NCI-H2081 treated with DMSO at 0.1 percent for 48 hours (cell line): ENCODE results near the gene ODAD2.

Experiments used
- DNase-seq: peaks from one replicate; lab custom pipeline; 2025; lab: John Stamatoyannopoulos, UW

Gene ODAD2

DNA sequence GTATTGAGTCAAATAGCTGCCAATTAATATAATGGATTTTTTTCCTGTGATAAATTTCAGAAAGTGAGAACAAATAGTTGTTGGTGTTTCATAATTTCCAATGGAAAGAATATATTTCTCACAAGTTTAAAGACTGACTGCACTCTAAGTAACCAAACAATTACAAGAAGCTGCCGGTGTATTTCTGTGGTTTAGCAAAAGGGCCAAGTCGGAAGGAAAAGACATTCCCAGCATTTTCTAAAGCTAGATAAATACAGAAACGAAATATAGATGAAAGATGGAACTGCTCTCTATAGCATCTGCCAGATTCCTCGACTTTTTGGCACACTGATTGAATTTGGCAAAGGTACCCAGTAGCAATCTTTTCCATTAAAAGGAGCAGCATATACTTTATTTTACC, 160.5 kb downstream of the ODAD2 start:
- DNase-seq: no peak

DNA sequence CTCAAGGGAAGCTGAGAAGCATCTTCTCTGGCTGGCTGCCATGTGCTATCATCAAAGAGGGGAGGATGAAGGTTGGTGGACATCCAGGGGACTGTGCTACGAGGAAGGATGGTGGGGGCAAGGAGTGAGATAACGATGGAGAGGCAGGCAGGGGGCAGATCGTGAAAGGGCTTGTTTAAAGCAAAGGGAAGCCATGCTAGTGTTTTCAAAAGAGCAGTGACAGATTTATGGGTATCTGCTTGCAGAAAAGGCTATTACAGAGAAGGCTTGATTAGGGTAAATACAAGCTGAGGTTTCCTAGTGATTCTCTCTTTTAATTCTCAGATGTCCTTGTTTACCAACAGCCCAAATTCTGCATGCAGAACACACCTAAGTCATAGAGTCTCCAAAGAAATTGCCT, 164.4 kb downstream of the ODAD2 start:
- DNase-seq: no peak

DNA sequence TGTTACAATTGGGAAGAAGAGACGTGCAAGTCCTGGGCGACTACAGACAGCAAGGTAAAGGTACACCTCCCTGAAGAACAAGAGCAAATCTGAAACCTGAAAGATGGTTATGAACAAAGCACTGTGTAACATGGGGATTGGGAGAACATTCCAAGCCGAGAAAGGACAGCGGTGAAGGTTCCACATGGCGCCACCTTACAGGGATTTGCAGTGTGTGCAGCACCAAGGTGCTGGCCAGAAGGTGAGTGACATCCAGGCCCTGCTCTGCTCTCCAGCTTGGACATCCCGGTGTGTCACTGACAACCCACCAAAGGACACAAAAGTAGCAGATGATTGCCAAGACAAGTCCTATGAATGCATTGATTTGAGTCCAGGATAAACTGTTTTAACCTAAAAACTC, 165.1 kb downstream of the ODAD2 start:
- DNase-seq: no peak

DNA sequence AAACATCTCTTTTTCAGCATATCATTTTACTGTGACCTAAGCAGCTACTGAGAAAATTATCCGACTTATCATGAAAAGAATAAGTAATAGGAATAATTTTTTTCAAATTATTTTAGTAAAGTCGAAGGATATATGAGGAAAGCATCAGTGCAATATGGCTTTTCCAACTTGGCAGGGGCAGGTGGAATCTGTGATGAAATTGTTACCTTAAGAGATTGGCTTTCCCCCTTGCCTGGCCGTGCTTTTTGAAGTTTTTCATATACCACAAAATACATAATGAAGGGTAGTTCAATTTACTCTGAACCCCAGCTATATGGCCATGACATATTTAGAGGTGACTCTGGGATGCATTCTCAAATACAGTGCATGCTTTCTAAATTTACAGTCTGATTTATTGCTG, 166.1 kb downstream of the ODAD2 start:
- DNase-seq: no peak

DNA sequence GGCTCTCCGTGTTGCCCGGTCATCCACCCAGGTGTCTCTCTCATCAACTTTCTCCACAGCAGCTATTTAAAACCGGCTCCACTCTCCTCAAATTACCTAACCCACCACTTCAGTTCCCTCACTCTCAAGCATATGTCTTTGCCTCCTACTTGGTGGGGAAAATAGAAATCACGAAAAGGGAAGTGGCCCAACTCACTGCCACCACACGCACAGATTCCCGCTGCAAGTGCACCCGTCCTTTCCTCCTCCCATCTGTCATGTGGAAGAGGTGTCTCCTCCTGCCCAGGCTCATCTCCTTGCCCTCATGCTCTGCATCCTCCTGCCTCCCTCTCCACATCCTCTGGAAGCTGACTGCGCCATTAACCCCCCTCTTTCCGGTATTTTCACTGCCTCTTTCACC, 172.5 kb downstream of the ODAD2 start:
- DNase-seq: no peak

DNA sequence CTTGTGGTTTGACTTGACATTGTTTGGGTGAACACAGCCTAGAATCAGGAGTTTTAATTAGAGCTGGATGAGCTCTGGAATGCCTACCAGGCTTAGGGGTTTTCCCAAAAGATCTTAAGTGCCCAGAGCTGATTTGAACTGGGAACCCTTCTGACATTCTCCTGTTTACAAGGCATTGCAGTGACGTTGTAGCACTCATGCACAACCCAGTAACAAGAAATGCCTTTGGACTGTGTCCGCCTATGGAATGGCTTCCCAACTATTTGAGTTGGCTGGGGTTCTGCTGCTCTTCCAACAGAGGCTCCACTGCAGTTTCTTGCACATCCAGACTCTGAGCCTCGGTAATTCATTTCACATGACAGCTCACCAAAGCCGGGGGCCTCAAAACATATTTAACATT, 176.6 kb downstream of the ODAD2 start:
- DNase-seq: no peak

DNA sequence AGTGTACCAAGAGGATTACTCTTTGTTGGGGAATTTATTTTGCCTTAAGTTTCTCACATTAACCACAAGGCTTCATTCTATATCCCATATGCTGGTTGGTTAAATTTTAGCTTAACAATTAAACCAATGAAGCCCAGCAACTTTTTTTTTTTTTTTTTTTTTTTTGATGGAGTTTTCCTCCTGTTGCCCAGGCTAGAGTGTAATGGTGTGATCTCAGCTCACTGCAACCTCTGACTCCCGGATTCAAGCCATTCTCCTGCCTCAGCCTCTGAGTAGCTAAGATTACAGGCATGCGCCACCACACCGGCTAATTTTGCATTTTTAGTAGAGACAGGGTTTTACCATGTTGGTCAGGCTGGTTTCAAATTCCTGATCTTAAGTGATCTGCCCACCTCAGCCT, 178.2 kb downstream of the ODAD2 start:
- no peak for DNase-seq

DNA sequence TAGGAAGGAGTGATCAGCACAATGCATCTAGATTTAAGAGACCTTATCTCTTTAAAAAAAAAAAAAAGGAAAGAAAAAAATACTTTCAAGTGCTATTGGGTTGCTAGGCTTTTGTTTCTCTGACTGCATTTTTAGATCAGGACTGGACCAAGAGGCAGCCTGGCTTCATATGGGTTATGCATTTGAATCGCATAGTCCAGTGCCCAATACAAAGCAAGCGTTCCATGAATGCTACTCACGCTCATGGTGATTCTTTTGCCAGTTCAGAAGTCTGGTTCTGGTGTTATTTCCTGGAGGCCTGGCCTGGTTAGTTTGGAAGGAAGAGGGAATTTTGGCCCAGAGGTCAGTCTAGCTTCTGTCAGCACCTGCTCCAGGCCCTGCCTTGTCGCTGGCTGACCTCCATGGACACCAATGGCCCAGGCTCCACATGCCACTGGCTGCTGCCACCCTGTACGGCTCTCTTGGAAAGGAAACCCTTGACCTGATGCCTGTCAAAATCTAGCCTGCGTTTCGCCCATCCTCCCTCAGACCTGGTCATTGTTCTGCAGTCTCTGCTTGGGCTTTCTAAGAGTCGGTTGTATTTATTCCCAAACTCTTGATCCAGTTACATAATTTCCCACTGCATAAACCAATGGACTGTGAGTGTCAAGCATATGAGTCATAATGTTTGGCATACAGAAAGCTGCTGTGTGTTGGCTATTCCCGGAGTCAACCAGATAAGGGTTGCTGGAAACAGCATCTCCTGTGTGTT, 178.9 kb downstream of the ODAD2 start:
- DNase-seq: no peak

DNA sequence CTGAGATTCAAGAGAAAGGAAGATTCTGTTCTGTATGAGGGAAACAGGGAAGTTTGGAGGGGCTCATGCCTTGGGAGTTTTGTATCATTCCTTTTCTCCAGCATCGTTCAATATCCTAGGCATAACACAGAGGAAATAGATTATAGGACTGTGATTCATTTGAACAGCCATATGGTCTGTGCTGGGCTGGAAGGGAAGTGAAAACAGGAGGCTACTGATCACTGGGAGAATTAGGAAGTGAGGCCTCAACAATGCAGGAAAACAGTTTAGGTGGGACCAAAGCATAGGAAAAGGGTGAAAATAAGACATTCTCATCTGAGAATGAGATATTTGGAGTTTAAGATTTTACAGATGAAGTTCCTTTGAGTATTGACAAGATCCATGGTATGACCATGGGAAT, 182.6 kb downstream of the ODAD2 start:
- no peak for DNase-seq

DNA sequence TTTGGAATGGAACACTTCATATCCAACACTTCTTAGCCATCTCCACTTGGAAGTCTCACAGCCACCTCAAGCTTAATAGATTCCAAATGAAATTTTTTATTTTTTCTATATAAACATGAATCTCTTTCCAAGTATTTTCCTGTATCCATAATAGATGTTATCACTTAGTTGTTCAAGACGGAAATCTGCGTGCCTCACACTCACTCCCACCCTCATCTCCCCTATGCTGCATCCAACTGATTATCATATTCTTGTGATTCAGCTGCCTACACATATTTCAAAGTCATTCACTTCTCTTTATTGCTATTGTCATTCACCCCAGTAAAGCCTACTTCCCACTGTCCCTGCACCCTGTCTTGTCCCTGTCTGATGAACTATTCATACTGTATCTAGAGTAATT, 183.0 kb downstream of the ODAD2 start:
- no peak for DNase-seq

DNA sequence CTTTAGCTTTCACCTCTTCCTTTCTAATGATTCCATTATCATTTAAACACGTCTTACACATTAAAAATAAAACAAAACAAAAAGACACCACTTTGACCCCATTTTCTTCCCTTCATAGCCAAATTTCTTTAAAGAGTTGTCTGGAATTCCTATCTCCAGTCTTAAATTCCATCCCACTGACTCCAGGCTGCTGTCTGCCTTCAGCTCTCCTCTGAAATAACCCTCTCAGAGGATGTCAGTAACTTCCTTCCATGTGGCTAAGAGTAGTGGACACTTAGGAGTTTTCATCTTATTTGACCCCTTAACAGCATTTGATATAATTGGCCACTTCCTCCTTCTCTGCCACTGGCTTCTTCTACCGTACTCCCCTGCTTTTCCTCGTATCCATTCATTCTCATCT, 183.6 kb downstream of the ODAD2 start:
- no peak for DNase-seq

DNA sequence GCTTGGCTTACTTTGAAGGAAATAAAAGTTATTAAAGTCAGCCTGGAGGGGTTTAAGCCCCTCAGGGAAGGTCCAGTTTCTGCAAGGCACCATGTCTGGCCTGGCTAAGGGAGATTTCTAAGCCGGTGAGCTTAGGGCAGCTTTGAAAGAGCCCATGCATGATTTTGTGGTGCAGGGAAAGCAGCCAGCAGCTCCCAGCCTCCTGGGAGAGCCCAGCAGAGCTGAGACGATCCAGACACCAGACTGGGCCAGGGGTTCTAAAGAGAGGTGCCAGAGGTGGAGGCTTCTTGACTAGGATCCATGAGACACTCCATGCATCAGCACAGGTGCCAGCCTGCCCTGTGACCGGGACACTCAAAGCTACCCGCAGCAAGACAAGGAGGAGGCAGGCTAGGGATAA, 193.7 kb downstream of the ODAD2 start:
- no peak for DNase-seq

DNA sequence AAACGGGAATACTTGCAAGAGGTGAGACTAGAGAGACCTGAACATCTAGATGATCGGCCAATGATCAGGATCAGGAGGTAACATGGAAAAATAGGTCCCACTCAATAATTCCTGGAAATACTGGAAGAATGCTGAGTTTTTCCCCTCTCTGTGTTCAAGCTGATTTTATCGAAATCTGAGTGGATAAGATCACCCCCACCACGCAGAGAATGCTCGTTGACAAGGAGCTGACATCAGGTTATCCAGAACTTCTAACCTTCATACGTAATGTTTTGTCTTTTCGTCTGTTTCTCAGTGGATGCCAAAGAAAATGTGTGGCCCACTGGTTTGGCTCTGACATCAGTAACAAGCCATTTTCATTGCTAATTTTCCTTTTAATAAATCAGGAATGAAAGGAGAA, 194.7 kb downstream of the ODAD2 start:
- no peak for DNase-seq

DNA sequence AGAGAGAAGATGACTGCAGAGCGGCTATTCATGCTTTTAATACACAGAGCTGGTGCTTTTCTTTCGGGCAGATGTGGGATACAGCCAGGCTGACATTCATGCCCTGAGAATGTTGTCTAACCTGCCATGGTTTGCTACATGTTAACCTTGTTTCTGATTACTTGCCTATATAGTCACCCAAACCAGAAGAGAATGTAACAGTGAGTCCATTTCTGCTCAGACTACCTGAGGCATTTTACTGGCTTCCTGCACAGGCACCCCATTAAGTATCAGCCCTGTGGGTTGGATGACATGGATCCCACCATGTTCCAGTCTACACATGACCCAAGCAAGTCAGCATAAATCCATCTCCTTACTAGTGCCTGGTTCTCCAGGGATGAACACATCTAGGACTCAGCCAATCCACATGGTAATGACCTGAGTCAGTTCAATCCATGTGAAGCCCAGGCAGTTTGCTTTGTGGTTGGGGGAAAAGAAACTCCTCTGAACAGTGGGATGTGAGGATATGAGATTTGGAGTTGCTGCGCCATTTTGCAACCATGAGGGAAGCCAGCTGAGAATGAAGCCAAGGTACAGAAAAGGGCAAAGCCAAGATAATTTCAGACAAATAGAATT, 197.6 kb downstream of the ODAD2 start:
- no peak for DNase-seq

DNA sequence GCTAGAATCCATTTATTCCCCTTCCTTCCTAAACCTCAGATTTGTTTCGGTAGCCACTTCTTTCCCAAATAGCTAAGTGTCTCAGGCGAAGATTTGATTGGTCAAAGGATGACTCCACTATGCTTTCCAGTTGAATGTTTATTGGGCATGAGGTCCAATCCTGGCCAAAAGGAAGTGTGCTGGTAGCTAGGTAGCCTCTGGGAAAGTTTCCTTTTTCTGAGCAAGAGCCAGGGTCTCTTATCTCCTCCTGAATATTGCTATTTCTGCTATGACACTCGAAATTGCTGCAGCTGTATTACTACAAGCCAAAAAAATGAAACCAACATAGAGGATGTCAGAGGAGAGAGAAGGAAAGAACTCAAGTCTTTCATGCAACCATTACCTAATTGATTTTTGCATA, 199.8 kb downstream of the ODAD2 start:
- no peak for DNase-seq

DNA sequence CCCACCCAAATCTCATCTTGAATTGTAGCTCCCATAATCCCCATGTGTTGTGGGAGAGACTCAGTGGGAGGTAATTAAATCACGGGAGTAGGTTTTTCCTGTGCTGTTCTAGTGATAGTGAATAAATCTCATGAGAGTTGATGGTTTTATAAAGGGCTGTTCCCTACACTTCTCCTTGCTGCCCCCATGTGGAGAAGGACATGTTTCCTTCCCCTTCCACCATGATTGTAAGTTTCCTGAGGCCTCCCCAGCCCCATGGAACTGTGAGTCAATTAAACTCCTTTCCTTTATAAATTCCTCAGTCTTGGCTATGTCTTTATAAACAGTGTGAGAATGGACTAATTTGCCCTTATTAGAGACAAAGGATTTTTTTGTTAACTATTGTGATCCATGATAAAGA, 204.7 kb downstream of the ODAD2 start:
- DNase-seq: no peak

DNA sequence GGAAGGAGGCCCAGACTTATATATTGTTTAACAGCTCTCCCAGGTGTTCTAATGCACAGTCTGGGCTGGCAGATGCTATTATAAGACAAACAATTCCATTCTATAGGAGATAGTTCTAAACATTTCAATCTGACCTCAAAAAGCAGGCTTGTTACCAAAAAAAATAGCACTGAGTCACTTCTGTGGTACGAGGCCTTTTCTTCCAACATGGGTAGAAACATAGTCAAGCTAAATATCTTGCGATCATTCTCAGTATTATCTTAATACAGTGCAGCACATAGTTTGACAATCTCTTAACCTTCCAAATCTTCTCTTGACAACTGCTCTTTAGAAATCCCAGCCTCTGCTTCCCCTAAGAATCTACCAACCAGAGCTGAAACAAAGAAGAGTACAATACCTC, 206.7 kb downstream of the ODAD2 start:
- no peak for DNase-seq

DNA sequence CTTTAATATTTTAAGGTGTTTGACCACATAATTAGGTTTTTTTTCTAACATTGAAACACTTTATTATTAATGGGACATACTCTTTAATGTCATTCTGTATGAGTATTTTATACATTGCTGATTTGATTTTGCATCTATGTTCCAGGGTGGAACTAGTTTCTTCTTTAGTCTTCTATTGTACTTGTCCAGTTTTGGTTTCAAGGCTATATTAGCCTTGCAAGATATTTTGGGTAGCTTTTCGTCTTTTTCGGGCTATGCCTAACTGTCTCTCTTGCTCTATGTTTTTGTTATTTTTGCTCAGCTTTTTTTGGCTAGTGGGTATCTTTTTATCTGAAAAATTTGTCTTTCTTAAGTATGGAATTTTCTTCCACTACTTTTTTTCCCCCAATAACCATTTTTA, 214.6 kb downstream of the ODAD2 start:
- DNase-seq: no peak

DNA sequence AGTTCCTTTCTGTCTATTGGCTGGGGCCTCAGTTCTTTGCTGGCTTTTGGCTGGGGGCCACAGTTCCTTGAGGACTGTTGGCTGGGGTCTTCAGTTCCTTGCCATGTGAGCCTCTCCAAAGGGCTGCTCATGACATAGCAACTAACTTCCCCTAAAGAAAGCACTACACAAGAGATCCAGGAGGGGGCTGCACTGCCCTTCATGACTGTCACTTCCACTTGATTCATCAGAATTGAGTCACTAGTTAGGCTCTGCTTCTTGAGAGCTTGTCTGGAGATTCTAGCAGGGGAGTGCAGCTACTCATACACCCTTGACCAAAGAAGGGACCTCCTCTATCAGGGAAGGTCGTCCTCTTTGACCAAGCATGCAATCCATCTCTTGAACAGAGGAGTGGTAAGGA, 215.2 kb downstream of the ODAD2 start:
- DNase-seq: no peak

DNA sequence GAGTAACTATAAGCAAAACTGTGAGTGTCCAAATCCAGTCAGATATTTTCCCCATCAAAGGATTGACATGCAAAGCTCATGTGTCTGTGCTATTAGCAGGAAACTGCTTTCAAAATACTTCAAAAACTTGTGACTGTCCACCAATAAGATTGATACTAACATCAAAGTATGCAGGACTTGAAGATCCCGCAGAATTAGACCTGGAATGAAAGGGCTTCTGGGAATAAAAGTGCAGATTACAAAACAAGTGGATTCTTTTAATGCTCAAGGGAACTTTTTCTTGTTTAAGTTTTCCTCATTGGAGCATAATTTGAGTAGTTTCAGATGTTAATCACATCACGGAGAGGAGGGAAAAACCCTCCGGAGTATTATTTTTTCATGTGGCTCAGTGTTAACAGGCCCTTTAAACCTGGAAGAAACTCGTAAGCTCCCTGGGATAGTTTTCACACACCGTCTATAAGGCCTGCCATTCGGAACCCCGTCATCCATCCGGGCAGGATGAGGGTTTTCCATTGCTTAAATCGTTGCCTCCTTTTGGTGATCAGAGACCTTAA, 219.3 kb downstream of the ODAD2 start:
- DNase-seq: no peak

DNA sequence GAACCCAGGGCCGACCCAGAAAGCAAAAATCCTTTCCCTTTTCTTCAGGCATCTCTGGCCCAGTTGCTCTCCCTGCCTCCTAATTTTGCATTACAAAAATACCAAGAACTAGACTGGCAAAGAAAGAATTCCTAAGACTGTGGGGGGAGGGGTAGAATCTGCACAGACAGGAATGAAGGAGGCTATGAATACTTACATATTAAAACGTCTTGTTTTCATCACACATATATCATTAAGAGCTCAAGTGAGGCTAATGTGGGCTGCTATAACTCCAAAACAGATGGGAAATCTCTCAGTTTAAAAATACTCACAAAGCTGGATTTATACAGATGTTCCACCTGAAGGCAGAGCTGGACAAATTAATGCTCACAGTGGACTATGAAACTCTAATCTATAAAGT, 224.0 kb downstream of the ODAD2 start:
- DNase-seq: no peak

DNA sequence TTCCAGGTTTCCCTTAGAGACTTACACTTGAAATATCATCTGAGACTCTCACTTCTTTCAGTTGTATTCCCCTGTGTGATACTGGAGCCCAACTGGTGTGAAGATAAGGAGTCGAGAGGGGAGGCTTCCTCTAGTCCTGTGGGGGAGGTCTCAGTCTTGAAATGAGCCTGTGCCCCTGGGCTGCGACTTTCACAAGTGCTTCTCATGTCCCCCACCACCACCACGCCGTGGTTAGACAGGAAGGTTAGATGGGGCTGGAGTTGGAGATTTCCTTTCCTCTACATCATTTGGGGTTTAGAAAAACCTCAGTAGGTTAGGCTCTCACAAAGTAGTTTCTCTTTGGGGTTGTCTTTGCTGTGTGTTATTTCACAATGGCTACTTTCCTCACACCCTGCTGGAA, 227.6 kb downstream of the ODAD2 start:
- DNase-seq: no peak

DNA sequence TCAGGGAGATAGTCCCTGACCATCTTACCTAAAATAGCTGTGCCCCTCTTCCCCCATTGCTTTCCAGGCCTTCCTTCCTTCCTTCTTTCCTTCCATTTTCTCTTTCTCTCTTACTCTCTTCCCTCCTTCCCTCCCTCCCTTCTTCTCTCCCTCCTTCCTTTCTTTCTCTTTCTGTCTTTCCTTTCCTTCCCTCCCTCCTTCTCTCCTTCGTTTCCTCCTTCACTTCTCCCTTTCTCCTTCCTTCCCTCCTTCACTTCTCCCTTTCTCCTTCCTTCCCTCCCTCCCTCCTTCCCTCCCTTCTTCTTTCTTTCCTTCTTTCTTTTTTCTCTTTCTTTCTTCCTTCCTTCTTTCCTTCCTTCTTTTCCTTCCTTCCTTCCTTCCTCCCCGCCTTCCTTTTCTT, 228.7 kb downstream of the ODAD2 start:
- no peak for DNase-seq
